Hepatocyte (in vitro differentiated cells): Measurements from ENCODE around the gene LMX1A. TPM values are rescaled to one million over a fixed set of nuclear protein-coding genes. Genes with fewer than 3 reads are reported as not detected.

Experiments
- DNase-seq: peaks from one replicate; pipeline ENCODE4 v3.0.0-alpha.2; 2016; ENCODE audit warnings: low spot score
- H2AFZ ChIP-seq: fragments of 200-600 bp; sonication (generic); 2 replicates; pipeline ENCODE4 v1.6.0; 2016; ENCODE audit warnings: antibody characterized with exemption, mild to moderate bottlenecking
- H3K27ac ChIP-seq: fragments of 200-600 bp; sonication (generic); 2 replicates; pipeline ENCODE4 v1.5.1; 2016; ENCODE audit warnings: mild to moderate bottlenecking
- H3K27me3 ChIP-seq: fragments of 200-600 bp; sonication (generic); 2 replicates; pipeline ENCODE4 v1.6.1; 2016
- H3K36me3 ChIP-seq: fragments of 200-600 bp; sonication (generic); replicated peaks from 2 replicates; pipeline ENCODE4 v1.5.1; 2016; ENCODE audit warnings: low read depth; ENCODE audit not compliant: insufficient read depth
- H3K4me1 ChIP-seq: fragments of 200-600 bp; sonication (generic); 2 replicates; pipeline ENCODE4 v1.5.1; 2016; ENCODE audit warnings: mild to moderate bottlenecking, moderate library complexity; ENCODE audit not compliant: insufficient read depth
- H3K4me2 ChIP-seq: fragments of 200-600 bp; sonication (generic); 2 replicates; pipeline ENCODE4 v1.6.0; 2016
- H3K4me3 ChIP-seq: fragments of 200-600 bp; sonication (generic); 2 replicates; pipeline ENCODE4 v1.5.1; 2016; ENCODE audit warnings: mild to moderate bottlenecking
- H3K79me2 ChIP-seq: fragments of 200-600 bp; sonication (generic); 2 replicates; pipeline ENCODE4 v1.6.0; 2017; ENCODE audit warnings: mild to moderate bottlenecking
- H3K9me2 ChIP-seq: fragments of 200-600 bp; sonication (generic); replicated peaks from 2 replicates; pipeline ENCODE4 v1.6.0; 2017; ENCODE audit warnings: mild to moderate bottlenecking; ENCODE audit not compliant: insufficient read depth
- H3K9me3 ChIP-seq: fragments of 200-600 bp; sonication (generic); 2 replicates; pipeline ENCODE4 v1.5.1; 2016; ENCODE audit warnings: low read depth, mild to moderate bottlenecking
- H4K20me1 ChIP-seq: fragments of 200-600 bp; sonication (generic); 2 replicates; pipeline ENCODE4 v1.6.0; 2016; ENCODE audit warnings: mild to moderate bottlenecking; ENCODE audit not compliant: insufficient read depth, poor library complexity, severe bottlenecking
- CTCF ChIP-seq: fragments of 200-600 bp; sonication (generic); IDR thresholded peaks from 2 replicates; pipeline ENCODE4 v1.5.1; 2016; ENCODE audit warnings: antibody characterized with exemption, mild to moderate bottlenecking; ENCODE audit not compliant: poor library complexity
- EZH2 ChIP-seq: fragments of 200-600 bp; sonication (generic); IDR thresholded peaks from 2 replicates; pipeline ENCODE4 v1.6.1; 2016; ENCODE audit warnings: antibody characterized with exemption, mild to moderate bottlenecking, borderline replicate concordance
- EZH2phosphoT487 ChIP-seq: fragments of 200-600 bp; sonication (generic); IDR thresholded peaks from one replicate; pipeline ENCODE4 v1.6.1; 2018; ENCODE audit warnings: antibody characterized with exemption, mild to moderate bottlenecking, low read depth, moderate library complexity; ENCODE audit not compliant: unreplicated experiment, severe bottlenecking
- WGBS: methylation state at CpG from one replicate; pipeline ENCODE4 v1.1.6; 2016; ENCODE audit warnings: low lambda C conversion rate; ENCODE audit errors: missing lambda C conversion rate; 5-methylcytosine and 5-hydroxymethylcytosine counted together
- polyA plus RNA-seq: library from polyadenylated mRNA; unstranded; fragments of >200 nt; fragmentation: Nextera tagmentation; extraction: Ambion mirVana; gene quantifications from 2 replicates; pipeline ENCODE4 v1.2.1, GENCODE V29; 2016
- total RNA-seq: library from RNA; depleted of rRNA; stranded (reverse); fragments of >200 nt; gene quantifications from 2 replicates; pipeline ENCODE4 v1.2.3, GENCODE V29; 2014

Gene LMX1A
- total and polyA plus RNA-seq, 2 experiments from 2014 or later = not detected

- H3K79me2 ChIP-seq = no peaks in the 10 kb centered on the region
- whole genome bisulfite sequencing = 80% methylated on average over 3 of the region's 3 CpGs
Measured at GRCh38 chr1:165169729-165170128, 186.8 kb downstream of the LMX1A start.

GRCh38 chr1:165169028-165169427, 187.5 kb downstream of the LMX1A start:
- WGBS = 52% methylated on average over 1 of the region's 1 CpG

More at GRCh38 chr1:165169729-165170128, 186.8 kb downstream of the LMX1A start:
- Histone ChIP-seq H3K27ac (no peak overlapping the region), H3K4me3 (no peak overlapping the region), H4K20me1 (no peaks in the 10 kb centered on the region), H3K4me1 (no peaks in the 10 kb centered on the region), H3K4me2 (no peak overlapping the region), H3K9me3 (no peaks in the 10 kb centered on the region), H3K36me3 (no peaks in the 10 kb centered on the region), H3K9me2 (no peaks in the 10 kb centered on the region), H3K27me3 (no peaks in the 10 kb centered on the region), H2AFZ (no peak overlapping the region)
- TF ChIP-seq EZH2phosphoT487 (no peak), EZH2 (no peak), CTCF (no peak)
- no peak for DNase-seq

GRCh38 chr1:165168467-165168866, 188.0 kb downstream of the LMX1A start:
- Histone ChIP-seq H2AFZ (no peak overlapping the region), H3K79me2 (no peaks in the 10 kb centered on the region), H3K9me2 (no peaks in the 10 kb centered on the region), H3K27me3 (no peaks in the 10 kb centered on the region), H3K4me1 (no peaks in the 10 kb centered on the region), H3K36me3 (no peaks in the 10 kb centered on the region), H3K4me3 (no peak overlapping the region), H3K27ac (no peak overlapping the region), H3K4me2 (no peak overlapping the region), H4K20me1 (no peaks in the 10 kb centered on the region), H3K9me3 (no peaks in the 10 kb centered on the region)
- TF ChIP-seq EZH2phosphoT487 = no peak
- TF ChIP-seq EZH2 = no peak
- TF ChIP-seq CTCF = no peak
- DNase-seq = peak; percentile 13
- WGBS = 41% methylated on average over 4 of the region's 4 CpGs

More at GRCh38 chr1:165169028-165169427, 187.5 kb downstream of the LMX1A start:
- Histone ChIP-seq H3K79me2 (no peaks in the 10 kb centered on the region), H3K27me3 (no peaks in the 10 kb centered on the region), H3K36me3 (no peaks in the 10 kb centered on the region), H4K20me1 (no peaks in the 10 kb centered on the region), H3K4me1 (no peaks in the 10 kb centered on the region), H3K9me3 (no peaks in the 10 kb centered on the region), H3K4me2 (no peak overlapping the region), H3K9me2 (no peaks in the 10 kb centered on the region), H3K4me3 (no peak overlapping the region), H2AFZ (no peak overlapping the region), H3K27ac (no peak overlapping the region)
- no peak for DNase-seq
- no peak for TF ChIP-seq EZH2phosphoT487
- TF ChIP-seq CTCF = no peak
- TF ChIP-seq EZH2 = no peak

GRCh38 chr1:165162671-165163241, 193.8 kb downstream of the LMX1A start:
- H3K36me3 ChIP-seq = no peaks in the 10 kb centered on the region
- WGBS = 53% methylated on average over 11 of the region's 11 CpGs
- H3K27me3 ChIP-seq = peaks cover 10% of the 10 kb centered on the region
- no peaks in the 10 kb centered on the region for H4K20me1 ChIP-seq
- no peaks in the 10 kb centered on the region for H3K4me1 ChIP-seq
- no peak overlapping the region for H2AFZ ChIP-seq
- H3K4me2 ChIP-seq = no peak overlapping the region
- no peaks in the 10 kb centered on the region for H3K9me2 ChIP-seq
- no peak overlapping the region for H3K27ac ChIP-seq
- H3K9me3 ChIP-seq = no peaks in the 10 kb centered on the region
- no peak overlapping the region for H3K4me3 ChIP-seq
- TF ChIP-seq EZH2phosphoT487 (no peak), CTCF (no peak), EZH2 (no peak)
- DNase-seq = peak; percentile 29
- no peaks in the 10 kb centered on the region for H3K79me2 ChIP-seq
